ENCODE results near the gene C2orf72. TPM values are rescaled to one million over a fixed set of nuclear protein-coding genes. Genes with fewer than 3 reads are reported as not detected.
A peak's percentile ranks its signal among the peaks of the same experiment; 100 is the strongest.

The C2orf72 gene
- total and polyA plus RNA-seq, 2 of the 13 experiments (the other 11 are each of a cell fraction or from before 2014, with no cell fraction given): 147 to 203 TPM

- no peak for TF ChIP-seq ZNF597 (CRISPR knock-in tag; IDR thresholded peaks at IDR 0.05)
- no peak for TF ChIP-seq ARNT2 (CRISPR knock-in tag; IDR thresholded peaks at IDR 0.05; ENCODE audit: low read depth)
- 0 out of 2 replicates have a peak, but pooled peaks have one; percentile 11 for TF ChIP-seq DPF2 (CRISPR knock-in tag; IDR thresholded peaks at IDR 0.05; ENCODE audit: borderline replicate concordance, low read depth)
- TF ChIP-seq KAT8 (CRISPR knock-in tag; IDR thresholded peaks at IDR 0.05): 0 out of 2 replicates have a peak, but pooled peaks have one; percentile 1
- no peak for TF ChIP-seq BCL6 (CRISPR knock-in tag; IDR thresholded peaks at IDR 0.05)
- no peak for TF ChIP-seq ZNF737 (CRISPR knock-in tag; IDR thresholded peaks at IDR 0.05; ENCODE audit: borderline replicate concordance)
- 0 out of 2 replicates have a peak, but pooled peaks have one; percentile 5 for TF ChIP-seq ZNF33B (CRISPR knock-in tag; IDR thresholded peaks at IDR 0.05)
- no peak for TF ChIP-seq NCOR1 (IDR thresholded peaks at IDR 0.05; ENCODE audit: borderline replicate concordance, low read length)
- TF ChIP-seq FOXJ3 (CRISPR knock-in tag; IDR thresholded peaks at IDR 0.05; ENCODE audit: borderline replicate concordance): peak; percentile 18; the same call in 1 of the 2 replicates
- no peak for TF ChIP-seq THAP8 (CRISPR knock-in tag; IDR thresholded peaks at IDR 0.05; ENCODE audit: borderline replicate concordance)
- TF ChIP-seq ZBTB20 (CRISPR knock-in tag; IDR thresholded peaks at IDR 0.05; ENCODE audit: borderline replicate concordance, low read depth): no peak
- TF ChIP-seq KDM5A (IDR thresholded peaks at IDR 0.05; ENCODE audit: borderline replicate concordance, low read length): no peak
- TF ChIP-seq ARNTL (CRISPR knock-in tag; IDR thresholded peaks at IDR 0.05): no peak
- TF ChIP-seq ZNF724P (CRISPR knock-in tag; IDR thresholded peaks at IDR 0.05; ENCODE audit: borderline replicate concordance): no peak
- no peak for TF ChIP-seq TMF1 (CRISPR knock-in tag; IDR thresholded peaks at IDR 0.05; ENCODE audit: low read depth)
- TF ChIP-seq MNT (IDR thresholded peaks at IDR 0.05): no peak
- no peak for TF ChIP-seq SIX4 (CRISPR knock-in tag; IDR thresholded peaks at IDR 0.05)
- no peak for TF ChIP-seq ZSCAN22 (CRISPR knock-in tag; IDR thresholded peaks at IDR 0.05)
- no peak for TF ChIP-seq ZNF550 (CRISPR knock-in tag; IDR thresholded peaks at IDR 0.05; ENCODE audit: borderline replicate concordance)
- no peak for TF ChIP-seq MAFK (conservative IDR thresholded peaks at IDR 0.05 in 1 of 2, IDR thresholded peaks at IDR 0.05 in 1 of 2; ENCODE audit: low read length in 2 of 2)
- no peak for TF ChIP-seq CENPBD1 (CRISPR knock-in tag; IDR thresholded peaks at IDR 0.05; ENCODE audit: borderline replicate concordance, low read depth)
- TF ChIP-seq ATF5 (CRISPR knock-in tag; IDR thresholded peaks at IDR 0.05; ENCODE audit: low read depth): no peak
Measured at GRCh38 chr2:231033147-231034132, 3.9 kb upstream of the C2orf72 start (continued).

Measured in HepG2 (cell line).